Ishikawa (cell line): Measurements from ENCODE around the gene TRPM2.

Source experiments
- CEBPB ChIP-seq: IDR thresholded peaks from 2 replicates; pipeline ENCODE4 v1.6.1; 2012
- CREB1 ChIP-seq: IDR thresholded peaks from 2 replicates; pipeline ENCODE4 v1.6.1; 2012; ENCODE audit warnings: low read depth
- EGR1 ChIP-seq: IDR thresholded peaks from 2 replicates; pipeline ENCODE4 v1.6.1; 2012
- EP300 ChIP-seq: IDR thresholded peaks from 2 replicates; pipeline ENCODE4 v1.6.1; 2012; ENCODE audit warnings: borderline replicate concordance
- FOXM1 ChIP-seq: IDR thresholded peaks from 2 replicates; pipeline ENCODE4 v1.6.1; 2012; ENCODE audit warnings: low read depth, borderline replicate concordance
- NFIC ChIP-seq: IDR thresholded peaks from 2 replicates; pipeline ENCODE4 v1.6.1; 2012
- RAD21 ChIP-seq: IDR thresholded peaks from 2 replicates; pipeline ENCODE4 v1.6.1; 2012; ENCODE audit warnings: low read depth
- TAF1 ChIP-seq: IDR thresholded peaks from 2 replicates; pipeline ENCODE4 v1.6.1; 2012; ENCODE audit warnings: low read depth, mild to moderate bottlenecking
- TCF12 ChIP-seq: IDR thresholded peaks from 2 replicates; pipeline ENCODE4 v1.6.1; 2012; ENCODE audit warnings: low read depth
- TEAD4 ChIP-seq: IDR thresholded peaks from 2 replicates; pipeline ENCODE4 v1.6.1; 2012
- YY1 ChIP-seq: IDR thresholded peaks from 2 replicates; pipeline ENCODE4 v1.6.1; 2012; ENCODE audit warnings: low read depth
- ZBTB7A ChIP-seq: IDR thresholded peaks from 2 replicates; pipeline ENCODE4 v1.6.1; 2012; ENCODE audit warnings: low read depth
- TF ChIP-seq, protein P1 (sequence below): IDR thresholded peaks from 2 replicates; pipeline ENCODE4 v1.6.1; 2012
- TF ChIP-seq, protein P2 (sequence below): IDR thresholded peaks from 2 replicates; pipeline ENCODE4 v1.6.1; 2012
- TF ChIP-seq, protein P3 (sequence below): IDR thresholded peaks from 2 replicates; pipeline ENCODE4 v1.6.1; 2012; ENCODE audit warnings: low read depth, mild to moderate bottlenecking

The TRPM2 gene

DNA sequence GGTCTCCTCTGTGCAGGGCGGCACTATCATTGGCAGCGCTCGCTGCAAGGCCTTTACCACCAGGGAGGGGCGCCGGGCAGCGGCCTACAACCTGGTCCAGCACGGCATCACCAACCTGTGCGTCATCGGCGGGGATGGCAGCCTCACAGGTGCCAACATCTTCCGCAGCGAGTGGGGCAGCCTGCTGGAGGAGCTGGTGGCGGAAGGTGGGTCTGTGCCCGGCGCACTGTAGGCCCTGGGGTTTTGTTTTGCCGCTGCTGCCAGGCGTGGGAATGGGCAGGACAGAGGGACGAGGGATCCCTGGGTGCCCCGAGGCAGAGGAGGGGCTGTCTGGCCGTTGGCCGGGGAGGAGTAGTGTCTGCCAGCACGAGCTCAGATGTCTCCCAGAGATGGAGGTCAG, 41.3 kb upstream of the TRPM2 start:
- TF ChIP-seq FOXM1 = no peak
- TF ChIP-seq, protein P1, sequence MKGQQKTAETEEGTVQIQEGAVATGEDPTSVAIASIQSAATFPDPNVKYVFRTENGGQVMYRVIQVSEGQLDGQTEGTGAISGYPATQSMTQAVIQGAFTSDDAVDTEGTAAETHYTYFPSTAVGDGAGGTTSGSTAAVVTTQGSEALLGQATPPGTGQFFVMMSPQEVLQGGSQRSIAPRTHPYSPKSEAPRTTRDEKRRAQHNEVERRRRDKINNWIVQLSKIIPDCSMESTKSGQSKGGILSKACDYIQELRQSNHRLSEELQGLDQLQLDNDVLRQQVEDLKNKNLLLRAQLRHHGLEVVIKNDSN = no peak
- TF ChIP-seq TAF1 = no peak
- TF ChIP-seq, protein P2, sequence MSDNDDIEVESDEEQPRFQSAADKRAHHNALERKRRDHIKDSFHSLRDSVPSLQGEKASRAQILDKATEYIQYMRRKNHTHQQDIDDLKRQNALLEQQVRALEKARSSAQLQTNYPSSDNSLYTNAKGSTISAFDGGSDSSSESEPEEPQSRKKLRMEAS = no peak
- TF ChIP-seq ZBTB7A = no peak
- no peak for TF ChIP-seq TCF12
- TF ChIP-seq, protein P3, sequence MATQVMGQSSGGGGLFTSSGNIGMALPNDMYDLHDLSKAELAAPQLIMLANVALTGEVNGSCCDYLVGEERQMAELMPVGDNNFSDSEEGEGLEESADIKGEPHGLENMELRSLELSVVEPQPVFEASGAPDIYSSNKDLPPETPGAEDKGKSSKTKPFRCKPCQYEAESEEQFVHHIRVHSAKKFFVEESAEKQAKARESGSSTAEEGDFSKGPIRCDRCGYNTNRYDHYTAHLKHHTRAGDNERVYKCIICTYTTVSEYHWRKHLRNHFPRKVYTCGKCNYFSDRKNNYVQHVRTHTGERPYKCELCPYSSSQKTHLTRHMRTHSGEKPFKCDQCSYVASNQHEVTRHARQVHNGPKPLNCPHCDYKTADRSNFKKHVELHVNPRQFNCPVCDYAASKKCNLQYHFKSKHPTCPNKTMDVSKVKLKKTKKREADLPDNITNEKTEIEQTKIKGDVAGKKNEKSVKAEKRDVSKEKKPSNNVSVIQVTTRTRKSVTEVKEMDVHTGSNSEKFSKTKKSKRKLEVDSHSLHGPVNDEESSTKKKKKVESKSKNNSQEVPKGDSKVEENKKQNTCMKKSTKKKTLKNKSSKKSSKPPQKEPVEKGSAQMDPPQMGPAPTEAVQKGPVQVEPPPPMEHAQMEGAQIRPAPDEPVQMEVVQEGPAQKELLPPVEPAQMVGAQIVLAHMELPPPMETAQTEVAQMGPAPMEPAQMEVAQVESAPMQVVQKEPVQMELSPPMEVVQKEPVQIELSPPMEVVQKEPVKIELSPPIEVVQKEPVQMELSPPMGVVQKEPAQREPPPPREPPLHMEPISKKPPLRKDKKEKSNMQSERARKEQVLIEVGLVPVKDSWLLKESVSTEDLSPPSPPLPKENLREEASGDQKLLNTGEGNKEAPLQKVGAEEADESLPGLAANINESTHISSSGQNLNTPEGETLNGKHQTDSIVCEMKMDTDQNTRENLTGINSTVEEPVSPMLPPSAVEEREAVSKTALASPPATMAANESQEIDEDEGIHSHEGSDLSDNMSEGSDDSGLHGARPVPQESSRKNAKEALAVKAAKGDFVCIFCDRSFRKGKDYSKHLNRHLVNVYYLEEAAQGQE = no peak
- TF ChIP-seq EGR1 = no peak
- TF ChIP-seq CEBPB = no peak
- no peak for TF ChIP-seq NFIC
- no peak for TF ChIP-seq YY1
- no peak for TF ChIP-seq RAD21
- no peak for TF ChIP-seq CREB1
- no peak for TF ChIP-seq EP300
- TF ChIP-seq TEAD4 = no peak

DNA sequence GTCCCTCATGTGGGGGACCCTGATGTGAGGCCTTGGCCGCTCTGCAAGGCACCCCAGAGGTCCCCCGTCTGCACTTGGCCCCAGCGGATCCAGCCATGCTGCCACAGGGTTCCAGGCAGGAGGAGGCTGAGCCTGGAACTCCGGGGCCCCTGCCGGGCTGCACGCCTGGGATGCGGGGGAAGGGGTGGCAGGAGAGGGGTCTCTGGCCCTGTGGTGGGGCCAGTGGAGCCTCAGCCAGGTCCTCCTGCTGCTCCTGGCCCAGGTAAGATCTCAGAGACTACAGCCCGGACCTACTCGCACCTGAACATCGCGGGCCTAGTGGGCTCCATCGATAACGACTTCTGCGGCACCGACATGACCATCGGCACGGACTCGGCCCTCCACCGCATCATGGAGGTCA, 40.7 kb upstream of the TRPM2 start:
- TF ChIP-seq TEAD4 = no peak
- TF ChIP-seq CEBPB = no peak
- TF ChIP-seq, protein P1 = no peak
- TF ChIP-seq, protein P3 = no peak
- TF ChIP-seq, protein P2 = no peak
- TF ChIP-seq EP300 = no peak
- TF ChIP-seq EGR1 = no peak
- TF ChIP-seq YY1 = no peak
- TF ChIP-seq CREB1 = no peak
- no peak for TF ChIP-seq TAF1
- no peak for TF ChIP-seq RAD21
- no peak for TF ChIP-seq FOXM1
- no peak for TF ChIP-seq ZBTB7A
- TF ChIP-seq TCF12 = no peak
- no peak for TF ChIP-seq NFIC

DNA sequence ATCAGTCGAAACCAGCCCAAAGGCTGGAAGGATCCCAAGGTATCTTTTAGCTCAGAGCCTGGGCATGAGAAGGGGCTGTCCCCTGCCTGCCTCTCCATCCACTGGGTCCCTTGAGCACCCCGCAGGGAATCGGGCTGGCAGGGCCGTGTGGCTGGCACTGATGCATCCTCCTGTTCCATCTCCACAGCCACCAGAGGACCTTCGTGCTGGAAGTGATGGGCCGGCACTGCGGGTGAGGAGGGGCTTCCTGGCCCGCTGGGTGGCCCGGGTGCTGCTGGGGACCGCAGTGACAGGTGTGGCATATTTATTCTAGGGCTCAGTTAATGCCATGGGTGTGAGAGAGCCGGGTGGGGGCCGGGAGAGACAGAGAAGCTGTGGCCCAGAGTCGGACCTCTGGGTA, 40.0 kb upstream of the TRPM2 start:
- TF ChIP-seq ZBTB7A (no peak), TAF1 (no peak), EGR1 (no peak)

DNA sequence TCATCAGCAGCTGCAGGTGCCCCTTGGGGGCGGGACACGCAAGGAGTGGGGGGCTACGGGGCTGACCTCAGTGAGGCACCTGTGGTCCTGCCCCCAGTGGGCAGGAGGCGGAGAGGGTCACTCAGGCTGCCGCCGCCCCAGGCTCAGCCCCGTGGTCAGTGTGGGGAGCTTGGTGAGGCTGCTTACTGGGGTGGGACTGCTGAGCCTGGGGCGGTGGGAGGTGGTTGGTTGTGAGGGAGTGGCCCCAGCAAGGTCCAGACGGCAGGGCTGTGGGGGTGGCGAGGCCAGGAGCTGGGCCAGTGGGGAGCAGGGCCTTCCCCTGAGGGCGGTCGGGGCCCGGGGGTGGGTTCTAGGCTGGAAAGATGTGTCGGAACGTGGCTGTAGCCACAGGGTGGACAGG, 39.3 kb upstream of the TRPM2 start:
- TF ChIP-seq, protein P3 = no peak
- no peak for TF ChIP-seq CREB1
- no peak for TF ChIP-seq ZBTB7A
- TF ChIP-seq, protein P1 = no peak
- TF ChIP-seq FOXM1 = no peak
- no peak for TF ChIP-seq TAF1
- TF ChIP-seq TCF12 = no peak
- TF ChIP-seq CEBPB = no peak
- TF ChIP-seq EGR1 = no peak
- TF ChIP-seq TEAD4 = no peak
- no peak for TF ChIP-seq RAD21
- no peak for TF ChIP-seq YY1
